Adipocyte (in vitro differentiated cells): ENCODE data around the gene SH2D6.
"Not testable (repeated sequence)": the region's sequence is repeated elsewhere in the genome, so short reads cannot be mapped to it uniquely, and the experiment has no call there.

Experiments
- DNase-seq: peaks from one replicate; pipeline ENCODE4 v3.0.0-alpha.2; 2015; ENCODE audit warnings: low read depth
- H3K27me3 ChIP-seq: replicated peaks from 2 replicates; pipeline ENCODE4 v1.7.0; 2013; ENCODE audit warnings: mild to moderate bottlenecking, low read length, moderate library complexity; ENCODE audit not compliant: control insufficient read depth, insufficient read depth
- H3K36me3 ChIP-seq: 2 replicates; pipeline ENCODE4 v1.7.0; 2013; ENCODE audit warnings: low read length, mild to moderate bottlenecking, moderate library complexity; ENCODE audit not compliant: control insufficient read depth, insufficient read depth, severe bottlenecking
- H3K4me1 ChIP-seq: 2 replicates; pipeline ENCODE4 v1.7.0; 2013; ENCODE audit warnings: mild to moderate bottlenecking, low read length, moderate library complexity; ENCODE audit not compliant: control insufficient read depth, insufficient read depth
- H3K4me3 ChIP-seq: 2 replicates; pipeline ENCODE4 v1.7.0; 2013; ENCODE audit warnings: mild to moderate bottlenecking, low read length, moderate library complexity
- H3K9ac ChIP-seq: 2 replicates; pipeline ENCODE4 v1.7.0; 2013; ENCODE audit warnings: mild to moderate bottlenecking, low read length, moderate library complexity
- H3K9me3 ChIP-seq: 2 replicates; pipeline ENCODE4 v1.7.0; 2013; ENCODE audit warnings: mild to moderate bottlenecking, low read length, moderate library complexity; ENCODE audit not compliant: control insufficient read depth

SH2D6 gene

GRCh38 chr2:85437488-85438200 lies 19.1 kb downstream of the SH2D6 start:
- Histone ChIP-seq H3K4me1 (peaks cover 29% of the 10 kb centered on the region), H3K4me3 (peak overlapping the region; percentile 71), H3K9ac (peak overlapping the region; percentile 79), H3K9me3 (no peaks in the 10 kb centered on the region), H3K36me3 (no peaks in the 10 kb centered on the region), H3K27me3 (no peaks in the 10 kb centered on the region)
- DNase-seq = peak; percentile 77

GRCh38 chr2:85438201-85439024 lies 19.9 kb downstream of the SH2D6 start:
- Histone ChIP-seq H3K4me3 (peak overlapping the region; percentile 71), H3K36me3 (no peaks in the 10 kb centered on the region), H3K27me3 (no peaks in the 10 kb centered on the region), H3K9me3 (no peaks in the 10 kb centered on the region), H3K9ac (peak overlapping the region; percentile 79), H3K4me1 (peaks cover 22% of the 10 kb centered on the region)
- no peak for DNase-seq

- Histone ChIP-seq H3K9ac (peak overlapping the region; percentile 79), H3K9me3 (no peaks in the 10 kb centered on the region), H3K27me3 (no peaks in the 10 kb centered on the region), H3K4me1 (peaks cover 17% of the 10 kb centered on the region), H3K36me3 (no peaks in the 10 kb centered on the region), H3K4me3 (no peak overlapping the region)
- DNase-seq = no peak
These were observed 20.5 kb downstream of the SH2D6 start for GRCh38 chr2:85439025-85439472.

GRCh38 chr2:85439569-85439968 lies 21.1 kb downstream of the SH2D6 start:
- peaks cover 18% of the 10 kb centered on the region for H3K4me1 ChIP-seq
- H3K9ac ChIP-seq, H3K9me3 ChIP-seq, H3K36me3 ChIP-seq, DNase-seq, H3K27me3 ChIP-seq, H3K4me3 ChIP-seq: not testable (repeated sequence)

GRCh38 chr2:85439986-85440385 lies 21.5 kb downstream of the SH2D6 start:
- Histone ChIP-seq H3K36me3 (no peaks in the 10 kb centered on the region), H3K9me3 (no peaks in the 10 kb centered on the region)

GRCh38 chr2:85440729-85441128 lies 22.2 kb downstream of the SH2D6 start:
- Histone ChIP-seq H3K36me3 (no peaks in the 10 kb centered on the region), H3K9ac (no peak overlapping the region), H3K4me1 (peaks cover 29% of the 10 kb centered on the region), H3K4me3 (no peak overlapping the region), H3K27me3 (no peaks in the 10 kb centered on the region), H3K9me3 (no peaks in the 10 kb centered on the region)
- DNase-seq = no peak

More at GRCh38 chr2:85439986-85440385, 21.5 kb downstream of the SH2D6 start:
- no peak for DNase-seq
- H3K4me3 ChIP-seq = no peak overlapping the region
- H3K27me3 ChIP-seq = no peaks in the 10 kb centered on the region
- no peak overlapping the region for H3K9ac ChIP-seq
- H3K4me1 ChIP-seq = peaks cover 22% of the 10 kb centered on the region

GRCh38 chr2:85441864-85442263 lies 23.4 kb downstream of the SH2D6 start:
- H3K9ac ChIP-seq = no peak overlapping the region
- no peaks in the 10 kb centered on the region for H3K36me3 ChIP-seq
- no peaks in the 10 kb centered on the region for H3K9me3 ChIP-seq
- peaks cover 37% of the 10 kb centered on the region for H3K4me1 ChIP-seq
- H3K4me3 ChIP-seq = no peak overlapping the region
- DNase-seq = no peak
- H3K27me3 ChIP-seq = no peaks in the 10 kb centered on the region

GRCh38 chr2:85444629-85445172 lies 26.2 kb downstream of the SH2D6 start:
- peak overlapping the region; percentile 79 for H3K9ac ChIP-seq
- H3K9me3 ChIP-seq = no peaks in the 10 kb centered on the region
- H3K27me3 ChIP-seq = no peaks in the 10 kb centered on the region
- DNase-seq = peak; percentile 81
- H3K36me3 ChIP-seq = no peaks in the 10 kb centered on the region
- no peak overlapping the region for H3K4me3 ChIP-seq
- peaks cover 32% of the 10 kb centered on the region for H3K4me1 ChIP-seq

- Histone ChIP-seq H3K9ac (peak overlapping the region; percentile 79), H3K27me3 (no peaks in the 10 kb centered on the region), H3K4me3 (no peak overlapping the region), H3K4me1 (peaks cover 32% of the 10 kb centered on the region), H3K36me3 (no peaks in the 10 kb centered on the region), H3K9me3 (no peaks in the 10 kb centered on the region)
- peak; percentile 72 for DNase-seq
These were observed 27.1 kb downstream of the SH2D6 start for GRCh38 chr2:85445316-85446295.

- H3K27me3 ChIP-seq = no peaks in the 10 kb centered on the region
- H3K4me3 ChIP-seq = no peak overlapping the region
- H3K9me3 ChIP-seq = no peaks in the 10 kb centered on the region
- DNase-seq = no peak
- no peaks in the 10 kb centered on the region for H3K36me3 ChIP-seq
- peak overlapping the region; percentile 79 for H3K9ac ChIP-seq
- peaks cover 32% of the 10 kb centered on the region for H3K4me1 ChIP-seq
These were observed 28.0 kb downstream of the SH2D6 start for GRCh38 chr2:85446296-85447221.
